Left ventricle myocardium superior (tissue), 1 donor: ENCODE data around the gene STEAP1B. TPM values are rescaled to one million over a fixed set of nuclear protein-coding genes. Genes with fewer than 3 reads are reported as not detected.
"Not testable (repeated sequence)": the region's sequence is repeated elsewhere in the genome, so short reads cannot be mapped to it uniquely, and the experiment has no call there.

Experiments used
- ATAC-seq: fragments of 200-7000 bp; cut with Tn5 transposase; one replicate; pipeline ENCODE4 v1.9.1; 2020; ENCODE audit warnings: mild to moderate bottlenecking, moderate library complexity
- DNase-seq: peaks from one replicate; pipeline ENCODE4 v3.0.0-alpha.2; 2020
- intact Hi-C: fragments of 100-400 bp; cut with micrococcal nuclease; formaldehyde crosslinking; loops from one replicate; pipeline ENCODE4 v1.11.0; 2022
- total RNA-seq: library from RNA; stranded (reverse); fragmentation: NEBNext Ultra II Directional; extraction: Animal tissue kit (Norgen Biotek cat#: 25700); gene quantifications from one replicate; pipeline ENCODE4 v1.2.1, GENCODE V29; 2021
- donor health status: DM: no; HTN: yes; CAD: no; lungs with severe emphysema.

The STEAP1B gene
- total RNA-seq, 1 donor from 2014 or later = 0.69 TPM

- intact Hi-C loops, ATAC-seq, DNase-seq: not testable (repeated sequence)
These were observed 2.1 kb upstream of the STEAP1B start for GRCh38 chr7:22502104-22502503.

DNA sequence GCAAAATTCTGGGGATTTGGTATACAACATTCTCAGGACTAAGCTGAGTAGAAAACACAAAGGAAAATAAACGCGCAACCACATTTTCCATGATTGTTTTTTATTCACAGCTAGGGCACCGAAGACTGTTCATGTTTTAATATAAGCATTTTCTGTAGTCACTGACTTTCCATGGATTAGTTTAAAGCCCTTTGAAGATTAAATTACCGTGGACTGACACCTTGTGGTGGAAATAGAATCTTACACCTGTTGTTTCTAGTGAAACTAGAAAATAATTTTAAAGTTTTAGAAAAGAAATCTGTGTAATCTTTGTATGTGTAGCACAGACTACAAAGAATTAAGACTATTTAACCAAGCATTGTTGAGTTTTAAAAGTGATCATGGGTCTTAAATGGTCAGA is 1.3 kb upstream of the STEAP1B start:
- DNase-seq, ATAC-seq, intact Hi-C loops: not testable (repeated sequence)

DNA sequence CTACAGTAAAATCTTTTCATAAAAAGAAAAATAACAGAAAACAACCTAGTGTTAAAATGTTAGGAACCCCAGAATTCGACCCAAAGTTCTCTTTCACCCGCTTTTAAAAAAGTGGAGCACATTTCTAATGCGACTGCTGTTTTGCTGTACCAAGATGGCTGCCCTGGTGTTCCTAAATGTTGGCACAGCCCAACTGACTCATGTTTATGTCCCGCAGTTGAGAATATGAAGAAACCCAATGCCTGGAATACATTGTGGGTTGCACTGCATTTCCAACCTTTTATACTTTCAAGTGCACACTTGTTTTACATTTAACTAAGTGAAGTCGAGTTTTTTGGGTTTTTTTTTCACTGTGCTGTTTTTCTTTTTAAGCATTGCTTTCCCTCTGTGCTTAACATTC is 944 bp downstream of the STEAP1B start:
- no peak for DNase-seq
- ATAC-seq = no peak
- intact Hi-C loops = no loop called here

- intact Hi-C loops, ATAC-seq, DNase-seq: not testable (repeated sequence)
These were observed 3.1 kb downstream of the STEAP1B start for GRCh38 chr7:22496912-22497311.

GRCh38 chr7:22496296-22496888 is 3.6 kb downstream of the STEAP1B start:
- intact Hi-C loops, DNase-seq, ATAC-seq: not testable (repeated sequence)

DNA sequence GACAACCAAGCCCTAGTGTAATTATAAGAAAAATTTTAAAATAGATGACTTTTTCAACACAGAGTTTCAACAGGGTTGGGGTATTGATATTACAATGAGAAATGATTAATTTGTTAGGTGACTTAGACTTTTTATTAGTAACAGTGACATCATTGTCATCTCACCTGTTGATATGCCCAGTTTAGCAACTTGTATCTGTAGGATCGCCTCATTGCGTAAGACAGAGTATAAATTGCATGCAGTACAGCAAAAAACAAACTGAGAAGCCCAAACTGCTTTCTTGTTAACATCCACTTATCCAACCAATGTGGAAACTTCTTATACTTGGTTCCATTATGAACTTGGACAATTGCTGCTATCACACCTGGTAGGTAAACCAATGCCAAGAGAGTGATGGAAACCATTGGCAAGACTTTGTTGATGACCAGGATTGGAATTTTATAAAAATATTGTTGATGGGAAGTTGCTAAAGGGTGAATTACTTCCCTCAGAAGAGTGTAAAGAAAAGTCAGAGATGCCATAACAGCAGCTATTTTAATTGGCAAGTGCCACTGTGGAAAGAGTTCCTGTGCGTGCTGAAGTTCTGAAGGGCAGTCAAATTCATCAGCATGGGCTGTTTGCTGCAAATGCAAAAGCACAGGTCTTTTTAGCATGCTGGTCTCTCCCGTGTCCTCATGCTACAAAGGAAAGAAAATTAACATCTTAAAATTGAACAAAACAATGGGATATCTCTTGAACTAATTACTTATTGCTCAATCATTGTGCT is 6.6 kb downstream of the STEAP1B start:
- DNase-seq, intact Hi-C loops, ATAC-seq: not testable (repeated sequence)

DNA sequence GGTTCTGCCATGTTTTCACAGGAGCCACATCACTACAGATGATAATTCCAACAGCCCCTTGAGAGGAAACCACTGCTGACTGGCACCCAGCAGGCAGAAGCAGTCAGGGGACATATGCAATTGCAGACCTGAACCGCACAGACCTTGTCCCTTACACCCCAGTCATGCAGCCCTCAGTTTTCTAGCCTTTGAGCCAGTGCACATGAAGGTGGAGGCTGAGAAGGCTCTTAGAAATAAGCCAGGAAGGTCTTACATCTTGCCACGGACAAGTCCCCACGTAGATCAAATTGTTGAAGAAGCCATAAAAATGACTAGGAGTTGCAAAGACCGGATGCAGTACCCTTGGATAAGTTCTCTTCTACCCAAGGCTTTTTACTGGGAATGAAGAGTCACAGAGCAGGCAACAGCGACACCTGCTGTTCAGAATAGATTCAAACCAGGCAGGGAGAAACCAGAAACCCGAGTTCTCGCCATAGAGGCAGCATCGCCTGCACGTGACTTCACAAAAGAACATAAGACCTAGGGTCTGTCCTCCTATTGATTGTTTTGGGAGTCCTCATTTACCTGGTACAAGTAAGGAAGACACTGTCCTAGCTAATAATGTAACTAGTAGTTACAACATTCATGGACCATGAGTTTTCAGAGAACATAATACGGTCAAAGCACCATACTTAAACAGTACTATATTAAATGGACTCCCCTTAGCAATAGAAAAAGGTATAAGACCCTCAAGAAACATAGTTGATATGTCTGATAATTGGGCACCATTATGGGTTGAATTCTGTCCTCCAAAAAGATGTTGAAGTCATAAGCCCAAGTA is 11.1 kb downstream of the STEAP1B start:
- ATAC-seq (peak; percentile 82), DNase-seq (peak; percentile 39)
- intact Hi-C loops = loop anchor here (2.0 kb wide), 1 partner anchor 378 kb away; no protein-coding TSS in a partner anchor

DNA sequence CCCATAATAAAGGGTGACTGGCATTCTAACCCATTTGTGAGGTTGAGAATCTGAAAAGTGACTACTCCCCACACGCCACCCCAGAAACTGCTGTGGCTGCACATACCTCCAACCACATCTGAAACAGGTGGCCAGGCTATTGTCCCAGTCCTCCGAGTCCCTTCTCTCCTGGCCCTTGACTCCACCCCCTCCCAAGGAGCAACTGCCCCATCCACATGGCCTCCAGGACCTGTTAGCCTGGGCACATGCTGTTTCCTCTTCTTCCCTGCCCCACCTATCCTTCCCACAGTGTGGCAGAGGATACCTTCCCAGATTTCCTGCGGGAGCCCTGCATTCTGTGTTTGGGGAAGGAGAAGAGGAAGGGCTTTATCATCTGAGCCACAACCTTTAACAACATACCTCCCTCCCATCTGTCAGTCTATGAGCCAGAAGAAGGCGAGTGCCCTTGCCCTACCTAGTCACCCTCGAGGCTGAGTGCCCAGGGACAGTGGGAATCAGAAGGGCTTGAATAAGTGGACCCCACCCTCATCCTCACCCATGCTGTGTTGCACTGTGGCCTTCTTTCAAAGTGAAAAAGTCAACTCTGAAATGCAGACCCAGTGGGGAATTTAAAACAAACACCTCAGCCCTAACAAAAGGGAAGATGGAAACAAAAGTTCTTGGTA is 11.9 kb downstream of the STEAP1B start:
- intact Hi-C loops = loop anchor here (2.0 kb wide), 1 partner anchor 377 kb away; no protein-coding TSS in a partner anchor
- DNase-seq (no peak), ATAC-seq (no peak)

DNA sequence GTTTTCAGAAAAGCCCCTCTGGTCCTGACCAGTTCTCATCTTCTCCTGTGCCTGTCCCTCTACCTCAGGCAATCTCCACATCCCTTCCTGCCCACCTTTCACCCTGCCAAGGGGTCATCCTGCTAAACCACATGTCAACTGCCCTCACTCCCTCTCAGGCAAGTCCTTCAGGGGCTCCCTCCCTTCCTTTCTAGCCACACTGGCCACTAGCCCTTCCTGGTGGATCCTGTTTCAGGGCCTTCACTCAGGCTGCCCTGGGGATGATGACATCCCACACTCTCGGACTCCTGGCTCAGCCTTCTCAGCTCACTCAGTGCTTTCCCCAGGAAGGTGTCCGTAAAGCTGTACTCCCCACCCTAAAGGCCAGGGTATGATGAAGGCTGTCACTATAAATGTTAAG is 13.4 kb downstream of the STEAP1B start:
- ATAC-seq (no peak), DNase-seq (no peak)
- intact Hi-C loops = no loop called here

DNA sequence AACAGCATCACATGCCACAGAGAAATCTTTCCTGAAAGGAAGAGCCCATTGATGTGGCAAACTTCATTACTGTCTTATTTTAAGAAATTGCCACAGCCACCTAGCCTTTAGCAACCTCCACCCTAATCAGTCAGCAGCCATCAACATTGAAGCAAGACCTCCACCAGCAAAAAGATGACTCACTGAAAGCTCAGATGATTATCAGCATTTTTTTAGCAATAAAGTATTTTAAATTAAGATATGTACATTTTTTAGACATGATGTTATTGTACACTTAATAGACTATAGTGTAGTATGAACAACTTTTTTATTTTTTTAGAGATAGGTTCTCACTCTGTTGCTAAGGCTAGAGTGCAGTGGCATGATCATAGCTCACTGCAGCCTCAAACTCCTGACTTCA is 14.8 kb downstream of the STEAP1B start:
- intact Hi-C loops = no loop called here
- no peak for DNase-seq
- ATAC-seq = no peak

GRCh38 chr7:22482503-22482902 is 17.5 kb downstream of the STEAP1B start:
- intact Hi-C loops = no loop called here

GRCh38 chr7:22481726-22482125 is 18.3 kb downstream of the STEAP1B start:
- intact Hi-C loops = no loop called here
- peak; percentile 61 for ATAC-seq
- DNase-seq = no peak

More at GRCh38 chr7:22482503-22482902, 17.5 kb downstream of the STEAP1B start:
- ATAC-seq (no peak), DNase-seq (no peak)

- ATAC-seq (no peak), DNase-seq (no peak)
- intact Hi-C loops = no loop called here
These were observed 19.4 kb downstream of the STEAP1B start for GRCh38 chr7:22480523-22481075.

- DNase-seq (no peak), ATAC-seq (no peak)
- intact Hi-C loops = no loop called here
These were observed 22.0 kb downstream of the STEAP1B start for GRCh38 chr7:22477876-22478450.

- ATAC-seq = no peak
- DNase-seq = no peak
- intact Hi-C loops = no loop called here
These were observed 22.7 kb downstream of the STEAP1B start for GRCh38 chr7:22477262-22477661.

- intact Hi-C loops = no loop called here
- DNase-seq = no peak
- no peak for ATAC-seq
These were observed 23.2 kb downstream of the STEAP1B start for GRCh38 chr7:22476824-22477223.

GRCh38 chr7:22474645-22475044 is 25.3 kb downstream of the STEAP1B start:
- intact Hi-C loops = no loop called here
- DNase-seq (no peak), ATAC-seq (no peak)

GRCh38 chr7:22470981-22471380 is 29.0 kb downstream of the STEAP1B start:
- ATAC-seq = no peak
- DNase-seq = no peak
- intact Hi-C loops = no loop called here
